Measurements from ENCODE around the gene VPS52. TPM values are rescaled to one million over a fixed set of nuclear protein-coding genes. Genes with fewer than 3 reads are reported as not detected.

Gene VPS52
- total and polyA plus RNA-seq, 7 donors = 29.3 to 52.5 (median 35.7) TPM

- ATAC-seq = no peak
- peaks cover 56% of the 10 kb centered on the region for H3K4me1 ChIP-seq
Measured at GRCh38 chr6:33316603-33317418, 45.1 kb upstream of the VPS52 start.

DNA sequence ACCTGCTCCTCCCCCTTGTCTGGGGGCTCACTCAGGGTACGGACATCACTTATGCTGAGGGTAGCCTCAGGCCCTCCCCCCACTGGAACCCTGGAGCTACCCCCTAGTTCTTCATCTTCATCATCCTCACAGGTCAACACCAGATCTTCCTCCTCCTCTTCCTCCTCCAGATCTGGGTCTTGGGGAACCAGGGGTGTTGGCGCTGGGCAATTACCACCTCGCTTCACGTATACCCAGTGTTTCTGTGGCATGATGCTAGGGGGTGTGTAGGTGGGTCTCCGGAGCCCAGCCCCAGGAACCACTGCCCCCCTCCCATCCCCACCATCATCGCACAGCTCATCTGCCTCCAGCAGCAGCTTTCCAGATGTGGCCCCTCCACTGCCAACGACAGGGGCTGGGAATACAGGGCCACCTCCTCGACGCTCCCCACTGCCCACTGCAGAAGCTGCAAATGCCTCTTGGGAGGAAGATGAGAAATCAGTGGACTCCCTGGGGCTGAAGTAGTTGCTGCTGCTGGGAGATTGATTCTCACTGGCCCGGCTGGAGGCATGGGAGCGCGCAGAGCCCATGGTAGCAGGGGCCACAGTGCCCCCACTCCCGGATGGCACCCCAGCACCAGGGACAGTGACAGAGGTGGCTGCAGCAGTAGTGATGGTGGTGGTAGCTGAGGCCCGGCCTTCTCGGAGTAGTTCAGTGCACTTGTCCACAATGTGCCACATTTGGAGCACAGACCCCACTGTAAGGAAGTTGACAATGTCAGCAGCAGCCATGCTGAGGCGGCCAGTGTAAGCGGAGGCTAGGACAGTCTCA is 44.3 kb upstream of the VPS52 start:
- WGBS, 3 donors = 77 to 84% (median 81%) methylated on average over 17 of the region's 17 CpGs
- no peaks in the 10 kb centered on the region for H3K27me3 ChIP-seq (ENCODE audit: insufficient read depth in 3 of 3, low read length in 2 of 3)
- H3K4me1 ChIP-seq = peaks cover 52% of the 10 kb centered on the region
- TF ChIP-seq, protein P1, sequence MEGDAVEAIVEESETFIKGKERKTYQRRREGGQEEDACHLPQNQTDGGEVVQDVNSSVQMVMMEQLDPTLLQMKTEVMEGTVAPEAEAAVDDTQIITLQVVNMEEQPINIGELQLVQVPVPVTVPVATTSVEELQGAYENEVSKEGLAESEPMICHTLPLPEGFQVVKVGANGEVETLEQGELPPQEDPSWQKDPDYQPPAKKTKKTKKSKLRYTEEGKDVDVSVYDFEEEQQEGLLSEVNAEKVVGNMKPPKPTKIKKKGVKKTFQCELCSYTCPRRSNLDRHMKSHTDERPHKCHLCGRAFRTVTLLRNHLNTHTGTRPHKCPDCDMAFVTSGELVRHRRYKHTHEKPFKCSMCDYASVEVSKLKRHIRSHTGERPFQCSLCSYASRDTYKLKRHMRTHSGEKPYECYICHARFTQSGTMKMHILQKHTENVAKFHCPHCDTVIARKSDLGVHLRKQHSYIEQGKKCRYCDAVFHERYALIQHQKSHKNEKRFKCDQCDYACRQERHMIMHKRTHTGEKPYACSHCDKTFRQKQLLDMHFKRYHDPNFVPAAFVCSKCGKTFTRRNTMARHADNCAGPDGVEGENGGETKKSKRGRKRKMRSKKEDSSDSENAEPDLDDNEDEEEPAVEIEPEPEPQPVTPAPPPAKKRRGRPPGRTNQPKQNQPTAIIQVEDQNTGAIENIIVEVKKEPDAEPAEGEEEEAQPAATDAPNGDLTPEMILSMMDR (IDR thresholded peaks at IDR 0.05) = no peak
- DNase-seq (no peak), ATAC-seq (no peak)
- H3K4me3 ChIP-seq = no peak overlapping the region
- intact Hi-C loops (cut with DNase I) = loop anchor here in 1 of 2 donors (2.0 kb wide), 1 partner anchor 15 kb away; no protein-coding TSS in a partner anchor
- peak overlapping the region; percentile 16 for H3K27ac ChIP-seq
- peaks cover 11 to 28% of the 10 kb centered on the region in 2 donors for H3K36me3 ChIP-seq (ENCODE audit: insufficient read depth in 1 of 2, low read depth in 1 of 2)
- H3K9me3 ChIP-seq = no peaks in the 10 kb centered on the region

More at GRCh38 chr6:33316603-33317418, 45.1 kb upstream of the VPS52 start:
- Histone ChIP-seq H3K4me3 (peak overlapping the region; percentile 68), H3K9me3 (no peaks in the 10 kb centered on the region), H3K27ac (peak overlapping the region; percentile 77), H3K27me3 (ENCODE audit: insufficient read depth in 3 of 3, low read length in 2 of 3) (no peaks in the 10 kb centered on the region), H3K36me3 (ENCODE audit: insufficient read depth in 1 of 2, low read depth in 1 of 2) (peaks cover 11 to 32% of the 10 kb centered on the region in 2 donors)
- 59 to 70% (median 62%) methylated on average over 19 of the region's 19 CpGs for WGBS, 3 donors
- TF ChIP-seq, protein P1 (IDR thresholded peaks at IDR 0.05) = no peak
- peak in 1 of 2 donors; percentile 65 for DNase-seq
- intact Hi-C loops (cut with DNase I) = no loop called here

DNA sequence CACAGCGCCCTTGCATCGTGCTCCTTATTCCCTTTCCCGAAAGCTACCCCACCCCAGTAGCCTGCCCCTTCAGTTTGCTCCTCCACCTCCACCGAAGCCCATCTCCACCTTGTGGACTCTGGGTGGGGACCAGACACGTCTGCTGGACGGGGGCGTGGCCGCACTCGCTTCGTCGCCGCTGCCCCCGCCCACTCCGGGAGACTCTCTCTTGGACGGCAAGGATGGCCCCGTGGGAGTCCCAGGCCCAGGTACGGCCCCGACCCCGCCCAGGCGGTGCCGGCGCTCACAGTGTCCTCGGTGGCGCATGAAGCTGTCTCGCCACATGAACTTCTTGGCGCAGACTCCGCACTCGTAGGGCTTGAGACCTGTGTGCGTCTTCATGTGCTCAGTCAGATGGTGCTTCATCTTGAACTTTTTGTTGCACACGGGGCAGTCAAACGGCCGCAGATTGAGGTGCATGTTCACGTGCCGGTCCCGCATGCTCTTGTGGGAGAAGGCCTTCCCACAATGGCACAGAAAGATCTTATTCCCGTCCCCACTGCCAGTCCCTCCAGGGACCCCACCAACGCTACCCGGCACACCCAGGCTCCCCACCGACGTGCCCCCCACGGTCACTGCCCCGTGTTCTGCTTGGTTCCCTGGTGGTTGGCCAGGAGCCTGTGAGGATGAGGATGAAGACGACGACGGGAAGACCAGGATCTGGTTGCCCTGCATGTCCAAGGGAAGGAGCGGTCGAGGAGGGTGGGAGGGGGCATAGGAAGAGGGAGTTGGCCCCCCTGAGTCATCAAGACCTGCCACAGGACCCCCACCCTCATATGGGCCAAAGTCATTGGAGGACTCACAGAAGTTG is 43.5 kb upstream of the VPS52 start:
- WGBS, 3 donors = 31 to 35% (median 34%) methylated on average over 47 of the region's 47 CpGs
- Histone ChIP-seq H3K9me3 (no peaks in the 10 kb centered on the region), H3K36me3 (ENCODE audit: insufficient read depth in 1 of 2, low read depth in 1 of 2) (peaks cover 8 to 27% of the 10 kb centered on the region in 2 donors), H3K27ac (peak overlapping the region; percentile 91), H3K4me3 (peak overlapping the region; percentile 98), H3K4me1 (peaks cover 44% of the 10 kb centered on the region), H3K27me3 (ENCODE audit: insufficient read depth in 3 of 3, low read length in 2 of 3) (no peaks in the 10 kb centered on the region)
- TF ChIP-seq, protein P1 (IDR thresholded peaks at IDR 0.05) = no peak
- intact Hi-C loops (cut with DNase I) = loop anchor here (2.0 to 5.0 kb wide), 2 partner anchors 14 to 38 kb away; partner anchors contain the start of gene B3GALT4 (in 1 of the 2)
- DNase-seq (peak; percentile 52 to 75), ATAC-seq (no peak)

DNA sequence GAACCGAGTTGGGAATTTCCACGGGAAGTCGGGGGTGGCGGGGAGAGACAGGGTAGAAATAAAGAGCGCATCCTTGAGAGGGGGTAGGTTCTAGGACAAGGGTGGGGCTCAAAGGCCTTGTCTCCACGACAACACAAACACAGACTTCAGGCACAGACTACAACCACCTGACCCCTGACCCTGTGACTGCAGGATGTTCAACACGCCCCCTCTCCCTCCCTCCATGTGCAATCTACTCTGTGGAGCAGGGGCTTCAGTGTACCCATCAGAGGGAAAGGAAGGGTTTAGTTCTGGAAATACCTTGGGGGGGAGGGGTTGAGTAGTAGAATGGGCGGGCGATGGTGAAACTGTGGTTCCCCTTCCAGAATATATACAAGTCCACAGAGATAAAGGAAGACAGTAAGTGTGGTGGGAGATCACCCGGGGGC is 42.9 kb upstream of the VPS52 start:
- Histone ChIP-seq H3K4me1 (peaks cover 40% of the 10 kb centered on the region), H3K9me3 (no peaks in the 10 kb centered on the region), H3K36me3 (ENCODE audit: insufficient read depth in 1 of 2, low read depth in 1 of 2) (peaks cover 3 to 24% of the 10 kb centered on the region in 2 donors), H3K27ac (peak overlapping the region; percentile 91), H3K27me3 (ENCODE audit: insufficient read depth in 3 of 3, low read length in 2 of 3) (no peaks in the 10 kb centered on the region), H3K4me3 (peak overlapping the region; percentile 98)
- DNase-seq (peak; percentile 62 to 68), ATAC-seq (peak in 2 of 4 donors; percentile 12 to 23)
- WGBS, 3 donors = 3 to 5% (median 3%) methylated on average over 10 of the region's 10 CpGs
- intact Hi-C loops (cut with DNase I) = loop anchor here (2.0 to 5.0 kb wide), 2 partner anchors 14 to 37 kb away; partner anchors contain the start of gene B3GALT4 (in 1 of the 2)
- TF ChIP-seq, protein P1 (IDR thresholded peaks at IDR 0.05) = no peak
